ENCODE results near the gene ERGIC1.

DNA sequence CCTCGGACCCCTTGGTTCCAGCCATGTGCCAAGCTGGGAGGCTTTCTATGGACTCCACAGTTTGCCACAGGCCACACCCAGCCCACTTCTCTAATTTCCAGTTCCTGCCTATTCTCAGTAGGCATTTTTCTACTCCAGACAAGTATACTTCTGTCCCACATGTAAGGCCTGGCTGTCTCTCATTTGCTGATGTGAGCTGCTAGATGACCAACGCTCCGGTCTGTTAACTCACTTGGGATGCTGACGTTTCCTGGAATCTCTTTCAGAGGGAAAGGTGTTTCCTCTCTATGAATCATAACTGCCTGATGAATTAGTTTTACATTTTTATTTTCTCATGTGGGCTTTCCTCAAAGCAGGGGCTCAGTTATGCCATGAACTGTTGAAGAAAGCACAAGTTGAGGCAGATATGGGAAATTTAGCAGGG is 36.3 kb downstream of the ERGIC1 start:
- TF ChIP-seq, protein P1, sequence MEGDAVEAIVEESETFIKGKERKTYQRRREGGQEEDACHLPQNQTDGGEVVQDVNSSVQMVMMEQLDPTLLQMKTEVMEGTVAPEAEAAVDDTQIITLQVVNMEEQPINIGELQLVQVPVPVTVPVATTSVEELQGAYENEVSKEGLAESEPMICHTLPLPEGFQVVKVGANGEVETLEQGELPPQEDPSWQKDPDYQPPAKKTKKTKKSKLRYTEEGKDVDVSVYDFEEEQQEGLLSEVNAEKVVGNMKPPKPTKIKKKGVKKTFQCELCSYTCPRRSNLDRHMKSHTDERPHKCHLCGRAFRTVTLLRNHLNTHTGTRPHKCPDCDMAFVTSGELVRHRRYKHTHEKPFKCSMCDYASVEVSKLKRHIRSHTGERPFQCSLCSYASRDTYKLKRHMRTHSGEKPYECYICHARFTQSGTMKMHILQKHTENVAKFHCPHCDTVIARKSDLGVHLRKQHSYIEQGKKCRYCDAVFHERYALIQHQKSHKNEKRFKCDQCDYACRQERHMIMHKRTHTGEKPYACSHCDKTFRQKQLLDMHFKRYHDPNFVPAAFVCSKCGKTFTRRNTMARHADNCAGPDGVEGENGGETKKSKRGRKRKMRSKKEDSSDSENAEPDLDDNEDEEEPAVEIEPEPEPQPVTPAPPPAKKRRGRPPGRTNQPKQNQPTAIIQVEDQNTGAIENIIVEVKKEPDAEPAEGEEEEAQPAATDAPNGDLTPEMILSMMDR (IDR thresholded peaks at IDR 0.05): no peak
- TF ChIP-seq POLR2AphosphoS5 (IDR thresholded peaks at IDR 0.05): peak; percentile 52 to 83 (median 73)

Measured in stomach (tissue), 4 donors.